ENCODE measurements around the gene CBX2.

The CBX2 gene

DNA sequence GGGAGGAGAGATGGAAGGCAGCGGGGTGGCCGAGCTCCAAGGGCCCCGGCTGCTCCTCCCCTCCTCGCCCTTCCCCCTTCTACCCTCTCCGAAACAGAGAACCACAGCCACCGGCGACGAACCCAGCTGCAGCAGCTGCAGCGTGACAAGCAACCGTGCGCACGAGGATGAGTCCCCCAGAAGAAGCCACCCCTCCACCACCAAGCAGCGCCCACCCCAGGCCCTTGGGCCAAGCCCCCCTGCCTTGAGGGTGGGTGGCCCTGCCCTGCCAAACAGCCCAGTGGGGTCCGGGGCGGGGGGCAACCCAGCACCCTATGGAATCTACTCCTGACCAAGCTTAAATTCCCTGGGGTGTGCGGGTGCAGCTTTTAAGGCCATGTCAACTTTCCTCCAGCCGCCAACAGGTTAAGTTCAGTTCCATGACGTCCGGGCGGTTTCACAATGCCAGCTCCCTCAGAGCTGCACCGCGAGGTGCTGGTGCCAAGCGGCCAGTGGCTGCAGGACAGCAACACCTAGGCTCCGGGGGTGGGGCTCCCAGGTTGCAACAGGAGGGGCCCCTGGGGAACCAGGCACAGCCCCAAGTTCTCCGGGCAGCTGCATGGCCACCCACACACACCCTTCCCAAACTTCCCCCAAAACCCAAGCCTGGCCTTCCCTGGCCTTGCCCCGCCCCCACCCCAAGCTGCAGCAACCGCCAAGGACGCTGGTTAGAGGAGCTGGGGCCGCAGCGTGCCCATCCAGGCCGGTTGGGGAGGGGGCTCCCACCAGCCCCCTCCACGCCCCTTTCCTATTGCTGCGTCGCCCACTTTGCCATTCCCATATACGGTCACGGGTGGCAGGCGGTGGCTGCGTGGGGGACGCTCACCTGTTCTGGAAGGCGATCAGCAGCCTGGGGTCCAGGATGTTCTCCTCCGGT, 59.3 kb downstream of the CBX2 start:
- TF ChIP-seq SIN3A (IDR thresholded peaks at IDR 0.05; ENCODE audit: borderline replicate concordance, insufficient read depth, low read length) (no peak), FOXP2 (optimal IDR thresholded peaks at IDR 0.05; ENCODE audit: borderline replicate concordance, extremely low read depth, extremely low read length, insufficient read depth) (no peak), POLR2AphosphoS5 (IDR thresholded peaks at IDR 0.05; ENCODE audit: low read depth, low read length) (no peak), TAF1 (IDR thresholded peaks at IDR 0.05; ENCODE audit: borderline replicate concordance, insufficient read depth, low read length) (no peak)
- TF ChIP-seq, protein P1, sequence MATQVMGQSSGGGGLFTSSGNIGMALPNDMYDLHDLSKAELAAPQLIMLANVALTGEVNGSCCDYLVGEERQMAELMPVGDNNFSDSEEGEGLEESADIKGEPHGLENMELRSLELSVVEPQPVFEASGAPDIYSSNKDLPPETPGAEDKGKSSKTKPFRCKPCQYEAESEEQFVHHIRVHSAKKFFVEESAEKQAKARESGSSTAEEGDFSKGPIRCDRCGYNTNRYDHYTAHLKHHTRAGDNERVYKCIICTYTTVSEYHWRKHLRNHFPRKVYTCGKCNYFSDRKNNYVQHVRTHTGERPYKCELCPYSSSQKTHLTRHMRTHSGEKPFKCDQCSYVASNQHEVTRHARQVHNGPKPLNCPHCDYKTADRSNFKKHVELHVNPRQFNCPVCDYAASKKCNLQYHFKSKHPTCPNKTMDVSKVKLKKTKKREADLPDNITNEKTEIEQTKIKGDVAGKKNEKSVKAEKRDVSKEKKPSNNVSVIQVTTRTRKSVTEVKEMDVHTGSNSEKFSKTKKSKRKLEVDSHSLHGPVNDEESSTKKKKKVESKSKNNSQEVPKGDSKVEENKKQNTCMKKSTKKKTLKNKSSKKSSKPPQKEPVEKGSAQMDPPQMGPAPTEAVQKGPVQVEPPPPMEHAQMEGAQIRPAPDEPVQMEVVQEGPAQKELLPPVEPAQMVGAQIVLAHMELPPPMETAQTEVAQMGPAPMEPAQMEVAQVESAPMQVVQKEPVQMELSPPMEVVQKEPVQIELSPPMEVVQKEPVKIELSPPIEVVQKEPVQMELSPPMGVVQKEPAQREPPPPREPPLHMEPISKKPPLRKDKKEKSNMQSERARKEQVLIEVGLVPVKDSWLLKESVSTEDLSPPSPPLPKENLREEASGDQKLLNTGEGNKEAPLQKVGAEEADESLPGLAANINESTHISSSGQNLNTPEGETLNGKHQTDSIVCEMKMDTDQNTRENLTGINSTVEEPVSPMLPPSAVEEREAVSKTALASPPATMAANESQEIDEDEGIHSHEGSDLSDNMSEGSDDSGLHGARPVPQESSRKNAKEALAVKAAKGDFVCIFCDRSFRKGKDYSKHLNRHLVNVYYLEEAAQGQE (IDR thresholded peaks at IDR 0.05; ENCODE audit: insufficient read depth in 1 of 2, low read depth in 2 of 2, low read length in 2 of 2) = no peak
